ENCODE measurements around the gene LRRC47.

The LRRC47 gene

DNA sequence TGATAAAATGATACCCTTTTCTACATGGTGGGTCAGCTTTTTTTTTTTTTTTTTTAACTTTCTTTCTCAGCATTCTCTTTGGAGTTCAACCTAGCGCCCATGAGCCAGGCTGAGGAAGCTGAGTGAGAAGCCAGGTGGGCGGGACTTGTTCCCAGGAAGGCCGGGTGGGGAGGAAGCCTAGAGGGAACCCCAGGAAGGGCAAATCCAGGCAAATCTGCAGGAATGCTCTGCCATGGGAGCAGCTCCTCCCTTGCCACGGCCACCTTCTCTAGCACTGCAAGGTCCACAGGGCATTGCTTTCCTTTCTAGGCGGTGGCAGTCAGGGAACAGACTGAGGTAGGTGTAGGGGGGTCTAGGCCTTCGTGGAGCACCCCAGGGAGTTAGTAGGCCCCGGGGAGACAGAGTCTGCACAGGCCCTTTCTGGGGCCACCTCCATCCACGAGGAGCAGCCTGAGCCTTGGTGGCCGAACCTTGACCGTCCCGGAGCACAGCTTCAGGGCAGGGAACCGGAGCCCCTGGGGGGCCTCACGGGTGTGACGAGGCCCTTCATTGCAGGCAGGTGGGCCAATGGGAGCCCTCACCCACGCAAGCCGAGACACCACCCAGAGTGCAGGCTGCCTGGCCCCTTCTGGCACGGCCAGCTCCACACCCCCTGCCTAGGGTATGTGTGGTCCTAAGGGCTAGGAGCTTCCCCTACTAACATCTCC, 62.3 kb downstream of the LRRC47 start:
- Mint-ChIP-seq H3K4me3 (no peak overlapping the region), H3K36me3 (ENCODE audit: low read depth) (peaks cover 5% of the 10 kb centered on the region), H3K9me3 (no peaks in the 10 kb centered on the region), H3K27ac (no peak overlapping the region), H3K27me3 (ENCODE audit: low read depth) (no peaks in the 10 kb centered on the region), H3K4me1 (peaks cover 14% of the 10 kb centered on the region)
- TF ChIP-seq, protein P1, sequence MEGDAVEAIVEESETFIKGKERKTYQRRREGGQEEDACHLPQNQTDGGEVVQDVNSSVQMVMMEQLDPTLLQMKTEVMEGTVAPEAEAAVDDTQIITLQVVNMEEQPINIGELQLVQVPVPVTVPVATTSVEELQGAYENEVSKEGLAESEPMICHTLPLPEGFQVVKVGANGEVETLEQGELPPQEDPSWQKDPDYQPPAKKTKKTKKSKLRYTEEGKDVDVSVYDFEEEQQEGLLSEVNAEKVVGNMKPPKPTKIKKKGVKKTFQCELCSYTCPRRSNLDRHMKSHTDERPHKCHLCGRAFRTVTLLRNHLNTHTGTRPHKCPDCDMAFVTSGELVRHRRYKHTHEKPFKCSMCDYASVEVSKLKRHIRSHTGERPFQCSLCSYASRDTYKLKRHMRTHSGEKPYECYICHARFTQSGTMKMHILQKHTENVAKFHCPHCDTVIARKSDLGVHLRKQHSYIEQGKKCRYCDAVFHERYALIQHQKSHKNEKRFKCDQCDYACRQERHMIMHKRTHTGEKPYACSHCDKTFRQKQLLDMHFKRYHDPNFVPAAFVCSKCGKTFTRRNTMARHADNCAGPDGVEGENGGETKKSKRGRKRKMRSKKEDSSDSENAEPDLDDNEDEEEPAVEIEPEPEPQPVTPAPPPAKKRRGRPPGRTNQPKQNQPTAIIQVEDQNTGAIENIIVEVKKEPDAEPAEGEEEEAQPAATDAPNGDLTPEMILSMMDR (IDR thresholded peaks at IDR 0.05; ENCODE audit: unreplicated experiment in 3 of 3): no peak

DNA sequence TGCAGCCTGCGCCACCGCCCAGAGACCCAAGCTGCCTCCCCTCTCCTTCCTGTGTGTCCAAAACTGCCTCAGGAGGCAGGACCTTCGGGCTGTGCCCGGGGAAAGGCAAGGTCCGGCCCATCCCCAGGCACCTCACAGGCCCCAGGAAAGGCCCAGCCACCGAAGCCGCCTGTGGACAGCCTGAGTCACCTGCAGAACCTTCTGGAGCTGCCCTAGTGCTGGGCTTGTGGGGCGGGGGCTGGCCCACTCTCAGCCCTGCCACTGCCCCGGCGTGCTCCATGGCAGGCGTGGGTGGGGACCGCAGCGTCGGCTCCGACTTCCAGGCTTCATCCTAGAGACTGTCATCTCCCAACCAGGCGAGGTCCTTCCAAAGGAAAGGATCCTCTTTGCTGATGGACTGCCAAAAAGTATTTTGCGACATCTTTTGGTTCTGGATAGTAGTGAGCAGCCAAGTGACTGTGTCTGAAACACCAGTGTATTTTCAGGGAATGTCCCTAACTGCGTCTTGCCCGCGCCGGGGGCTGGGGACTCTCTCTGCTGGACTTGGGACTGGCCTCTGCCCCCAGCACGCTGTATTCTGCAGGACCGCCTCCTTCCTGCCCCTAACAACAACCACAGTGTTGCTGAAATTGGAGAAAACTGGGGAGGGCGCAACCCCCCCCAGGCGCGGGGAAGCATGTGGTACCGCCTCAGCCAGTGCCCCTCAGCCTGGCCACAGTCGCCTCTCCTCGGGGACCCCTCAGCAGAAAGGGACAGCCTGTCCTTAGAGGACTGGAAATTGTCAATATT, 63.0 kb downstream of the LRRC47 start:
- TF ChIP-seq, protein P1 (IDR thresholded peaks at IDR 0.05; ENCODE audit: unreplicated experiment in 3 of 3): no peak
- peaks cover 14% of the 10 kb centered on the region for H3K4me1 Mint-ChIP-seq
- H3K36me3 Mint-ChIP-seq (ENCODE audit: low read depth): peaks cover 5% of the 10 kb centered on the region

DNA sequence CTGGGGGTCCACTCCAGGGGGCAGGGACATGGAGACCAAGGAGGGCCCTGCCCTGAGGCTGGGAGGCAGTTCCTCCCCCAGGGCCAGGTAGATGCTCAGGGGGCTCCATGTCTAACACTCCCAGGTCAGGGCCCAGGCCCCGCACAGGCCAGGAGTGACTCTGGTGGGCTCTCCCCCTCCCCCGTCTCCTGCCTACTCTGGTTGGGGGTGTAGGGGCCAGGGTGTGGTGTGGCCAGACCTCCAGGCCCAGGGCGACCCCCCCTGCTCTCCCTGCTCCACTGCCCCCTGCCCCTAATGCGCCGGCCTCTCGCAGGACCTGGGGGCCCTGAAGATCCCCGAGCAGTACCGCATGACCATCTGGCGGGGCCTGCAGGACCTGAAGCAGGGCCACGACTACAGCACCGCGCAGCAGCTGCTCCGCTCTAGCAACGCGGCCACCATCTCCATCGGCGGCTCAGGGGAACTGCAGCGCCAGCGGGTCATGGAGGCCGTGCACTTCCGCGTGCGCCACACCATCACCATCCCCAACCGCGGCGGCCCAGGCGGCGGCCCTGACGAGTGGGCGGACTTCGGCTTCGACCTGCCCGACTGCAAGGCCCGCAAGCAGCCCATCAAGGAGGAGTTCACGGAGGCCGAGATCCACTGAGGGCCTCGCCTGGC, 63.7 kb downstream of the LRRC47 start:
- H3K4me3 Mint-ChIP-seq: no peak overlapping the region
- H3K9me3 Mint-ChIP-seq: no peaks in the 10 kb centered on the region
- TF ChIP-seq, protein P1 (IDR thresholded peaks at IDR 0.05; ENCODE audit: unreplicated experiment in 3 of 3): no peak
- peaks cover 5% of the 10 kb centered on the region for H3K36me3 Mint-ChIP-seq (ENCODE audit: low read depth)
- no peak overlapping the region for H3K27ac Mint-ChIP-seq
- H3K4me1 Mint-ChIP-seq: peaks cover 14% of the 10 kb centered on the region
- peaks cover 7% of the 10 kb centered on the region for H3K27me3 Mint-ChIP-seq (ENCODE audit: low read depth)

More for the DNA sequence above, 63.0 kb downstream of the LRRC47 start:
- no peak overlapping the region for H3K4me3 Mint-ChIP-seq
- no peak overlapping the region for H3K27ac Mint-ChIP-seq
- no peaks in the 10 kb centered on the region for H3K9me3 Mint-ChIP-seq
- H3K27me3 Mint-ChIP-seq (ENCODE audit: low read depth): peaks cover 7% of the 10 kb centered on the region

DNA sequence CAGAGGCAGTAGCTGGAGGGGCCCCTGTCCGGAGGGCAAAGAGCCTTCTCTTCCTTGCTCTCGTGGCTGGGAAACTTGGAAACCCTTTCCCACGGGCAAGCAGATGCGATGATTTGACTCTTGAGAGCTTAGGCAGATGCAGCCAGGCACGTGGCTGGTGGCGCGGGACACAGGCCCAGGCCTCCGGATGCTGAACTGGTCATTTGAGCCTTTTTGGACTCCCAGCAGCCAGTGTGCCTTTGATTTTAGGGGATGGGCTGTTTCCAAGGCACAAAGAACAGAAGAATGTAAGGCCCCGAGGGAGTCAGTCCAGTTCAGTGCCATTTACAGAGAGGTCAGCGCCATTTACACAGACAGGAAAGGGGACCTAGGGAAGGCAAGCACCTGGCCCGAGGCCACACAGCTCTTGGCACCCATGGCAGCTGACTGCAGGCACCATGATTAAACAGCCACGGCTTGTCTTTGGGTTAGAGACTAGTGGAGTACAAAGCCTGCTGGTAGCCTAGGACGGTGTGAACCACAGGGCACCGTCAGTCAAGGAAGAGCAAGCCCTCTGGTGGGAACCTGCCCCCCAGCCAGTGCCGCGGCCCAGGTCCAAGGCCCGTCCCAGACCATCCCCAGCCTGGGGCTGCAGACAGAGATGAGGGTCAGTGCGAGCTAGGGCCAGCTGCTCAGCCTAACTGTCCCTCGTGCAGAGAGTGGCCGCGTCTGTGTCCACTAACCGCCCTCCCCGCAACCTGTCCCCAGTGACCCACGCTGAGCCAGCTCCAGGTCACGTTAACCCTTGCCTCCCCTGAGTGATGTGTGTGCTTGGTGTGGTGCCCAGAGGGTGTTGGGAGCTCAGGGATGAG, 64.5 kb downstream of the LRRC47 start:
- Mint-ChIP-seq H3K4me1 (peaks cover 14% of the 10 kb centered on the region), H3K36me3 (ENCODE audit: low read depth) (peaks cover 5% of the 10 kb centered on the region), H3K27me3 (ENCODE audit: low read depth) (peaks cover 7% of the 10 kb centered on the region), H3K4me3 (no peak overlapping the region), H3K27ac (no peak overlapping the region), H3K9me3 (no peaks in the 10 kb centered on the region)
- TF ChIP-seq, protein P1 (IDR thresholded peaks at IDR 0.05; ENCODE audit: unreplicated experiment in 3 of 3): no peak

DNA sequence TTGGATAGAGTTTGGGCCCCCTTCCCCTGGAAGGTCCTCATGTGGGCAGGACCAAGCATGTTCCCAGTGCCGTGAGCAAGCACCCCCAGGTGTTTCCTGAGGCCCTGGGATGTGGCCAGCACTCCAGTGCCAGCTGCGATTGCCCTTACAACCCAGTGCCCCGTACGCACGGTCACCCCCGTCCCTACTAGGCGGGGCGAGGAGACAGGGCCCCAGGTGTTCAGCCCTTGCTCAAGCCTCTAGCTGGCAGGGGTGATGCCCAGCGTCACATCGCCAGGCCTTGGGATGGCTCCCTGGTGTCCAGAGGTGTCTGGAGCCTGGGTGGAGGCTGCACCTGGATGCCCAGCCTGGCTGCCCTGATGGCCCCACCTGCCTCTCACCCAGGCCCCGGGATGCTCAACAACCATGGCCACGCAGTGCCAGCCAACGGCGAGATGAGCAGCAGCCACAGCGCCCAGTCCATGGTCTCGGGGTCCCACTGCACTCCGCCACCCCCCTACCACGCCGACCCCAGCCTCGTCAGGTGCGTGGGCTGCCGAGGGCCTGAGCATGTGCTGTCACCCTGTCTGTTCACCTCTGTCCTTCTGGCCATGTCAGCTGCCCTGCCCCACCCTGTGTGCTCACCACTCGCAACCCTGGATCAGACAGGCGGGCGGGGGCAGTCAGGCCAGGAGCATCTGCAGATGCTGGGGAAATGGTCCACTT, 65.6 kb downstream of the LRRC47 start:
- H3K4me1 Mint-ChIP-seq: peaks cover 9% of the 10 kb centered on the region
- TF ChIP-seq, protein P1 (IDR thresholded peaks at IDR 0.05; ENCODE audit: unreplicated experiment in 3 of 3): no peak
- no peaks in the 10 kb centered on the region for H3K9me3 Mint-ChIP-seq
- no peak overlapping the region for H3K27ac Mint-ChIP-seq
- peaks cover 7% of the 10 kb centered on the region for H3K27me3 Mint-ChIP-seq (ENCODE audit: low read depth)
- peaks cover under 1% of the 10 kb centered on the region for H3K36me3 Mint-ChIP-seq (ENCODE audit: low read depth)
- no peak overlapping the region for H3K4me3 Mint-ChIP-seq

Data from nephron (organoid).